Measurements from ENCODE around the gene ZNF653.
A peak's percentile ranks its signal among the peaks of the same experiment; 100 is the strongest.

ZNF653 gene, protein sequence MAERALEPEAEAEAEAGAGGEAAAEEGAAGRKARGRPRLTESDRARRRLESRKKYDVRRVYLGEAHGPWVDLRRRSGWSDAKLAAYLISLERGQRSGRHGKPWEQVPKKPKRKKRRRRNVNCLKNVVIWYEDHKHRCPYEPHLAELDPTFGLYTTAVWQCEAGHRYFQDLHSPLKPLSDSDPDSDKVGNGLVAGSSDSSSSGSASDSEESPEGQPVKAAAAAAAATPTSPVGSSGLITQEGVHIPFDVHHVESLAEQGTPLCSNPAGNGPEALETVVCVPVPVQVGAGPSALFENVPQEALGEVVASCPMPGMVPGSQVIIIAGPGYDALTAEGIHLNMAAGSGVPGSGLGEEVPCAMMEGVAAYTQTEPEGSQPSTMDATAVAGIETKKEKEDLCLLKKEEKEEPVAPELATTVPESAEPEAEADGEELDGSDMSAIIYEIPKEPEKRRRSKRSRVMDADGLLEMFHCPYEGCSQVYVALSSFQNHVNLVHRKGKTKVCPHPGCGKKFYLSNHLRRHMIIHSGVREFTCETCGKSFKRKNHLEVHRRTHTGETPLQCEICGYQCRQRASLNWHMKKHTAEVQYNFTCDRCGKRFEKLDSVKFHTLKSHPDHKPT
- total RNA-seq, result 6.7 to 11.9 reads per million in 2 experiments

DNA sequence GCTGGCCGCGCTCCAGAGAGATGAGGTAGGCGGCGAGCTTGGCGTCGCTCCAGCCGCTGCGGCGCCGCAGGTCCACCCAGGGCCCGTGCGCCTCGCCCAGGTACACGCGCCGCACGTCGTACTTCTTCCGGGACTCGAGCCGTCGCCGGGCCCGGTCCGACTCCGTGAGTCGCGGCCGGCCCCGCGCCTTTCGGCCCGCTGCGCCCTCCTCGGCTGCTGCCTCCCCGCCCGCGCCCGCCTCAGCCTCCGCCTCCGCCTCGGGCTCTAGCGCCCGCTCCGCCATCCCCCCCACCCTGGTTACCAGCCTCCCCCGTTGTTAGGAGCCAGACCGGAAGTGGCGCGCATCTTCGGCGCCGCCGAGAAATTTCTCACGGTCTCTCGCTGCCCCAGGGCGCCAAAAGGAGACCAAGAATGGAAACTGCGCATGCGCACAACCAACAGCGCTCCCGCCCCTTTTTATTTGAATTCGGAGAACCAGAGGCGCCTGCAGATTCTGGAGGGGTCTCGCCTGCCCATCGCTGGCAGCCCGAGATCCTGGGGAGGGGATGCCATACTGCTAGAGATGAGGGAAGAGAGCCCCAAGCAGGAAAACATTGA, at the start of gene ZNF653:
ZNF653 (minus strand) TSS at position 336 of the 597 bp plus-strand sequence; CDS start at position 283, 53 bp downstream.
- peak; percentile 91 for DNase-seq (ENCODE audit: low read depth)

DNA sequence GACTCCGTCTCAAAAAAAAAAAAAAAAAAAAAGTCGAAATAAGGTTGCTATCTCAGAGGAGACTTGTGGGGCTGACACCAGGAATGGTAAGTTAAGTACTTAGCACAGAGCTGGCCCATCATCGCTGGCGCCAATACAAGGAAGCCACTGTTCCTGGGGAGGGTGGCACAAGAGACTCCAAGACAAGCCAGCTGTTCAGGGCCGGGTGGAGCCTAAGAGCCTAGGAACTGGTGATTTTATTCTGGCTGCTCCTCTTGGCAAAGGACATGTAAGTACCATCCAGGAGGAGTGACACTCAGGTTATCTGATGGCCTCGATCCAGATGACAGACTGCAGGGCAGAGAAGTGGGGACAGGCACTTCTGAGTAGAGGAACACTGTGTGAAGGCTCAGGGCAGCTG, 49.6 kb upstream of the ZNF653 start:
- DNase-seq (ENCODE audit: low read depth), result no peak

DNA sequence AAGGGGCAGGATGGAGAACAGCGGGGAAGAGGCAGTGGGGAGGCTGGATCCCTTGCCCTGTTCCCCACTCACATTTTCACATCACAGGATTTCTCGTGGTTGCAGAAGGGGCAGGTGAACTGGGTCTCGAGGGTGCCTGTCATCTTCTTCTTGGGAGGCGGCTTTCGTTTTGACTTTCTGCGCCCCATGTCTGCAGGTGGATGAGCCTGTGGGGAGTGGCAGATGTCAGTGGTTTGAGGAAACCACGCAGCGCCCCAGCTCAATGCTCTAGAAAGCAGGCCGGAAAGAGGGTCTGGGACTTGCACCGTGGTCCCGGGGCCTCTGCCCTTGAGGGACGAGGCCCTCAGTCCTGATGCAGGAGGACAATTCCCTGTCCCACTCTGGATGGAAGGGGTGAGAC, 48.5 kb upstream of the ZNF653 start:
- no peak for DNase-seq (ENCODE audit: low read depth)

DNA sequence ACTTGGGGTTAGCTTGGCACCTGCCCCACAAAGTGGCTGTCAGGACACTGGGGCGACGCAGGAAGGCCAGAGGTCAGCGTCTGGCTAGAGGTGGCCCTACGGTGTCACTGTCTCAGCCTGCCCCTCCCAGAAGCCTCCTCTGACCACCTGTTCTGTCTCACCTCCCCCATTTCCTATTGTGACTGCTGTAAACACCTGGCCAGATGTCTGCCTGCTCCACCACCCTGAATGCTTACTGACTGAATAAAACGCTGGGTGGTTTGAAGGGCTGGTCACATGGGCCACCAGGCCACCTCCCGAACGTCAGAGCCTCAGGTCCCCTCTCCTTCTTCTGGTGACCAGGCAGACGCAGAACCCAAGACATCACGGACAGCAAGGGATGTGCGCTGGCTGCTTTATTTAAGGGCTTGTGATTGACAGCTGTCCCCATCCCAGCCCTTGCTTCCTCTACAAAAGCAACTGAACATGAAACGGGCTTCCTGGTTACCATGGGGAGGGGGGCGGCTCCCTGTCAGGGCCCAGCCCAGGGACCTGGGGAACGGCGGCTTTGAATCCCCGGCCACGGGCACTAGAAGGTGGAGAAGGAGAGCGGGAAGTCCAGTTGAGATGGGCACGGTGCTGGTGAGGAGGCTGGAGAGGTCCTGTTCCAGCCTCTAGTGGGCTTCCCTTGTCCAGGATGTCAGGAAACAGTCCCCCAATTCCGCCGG, 47.2 kb upstream of the ZNF653 start:
- DNase-seq (ENCODE audit: low read depth), result no peak

DNA sequence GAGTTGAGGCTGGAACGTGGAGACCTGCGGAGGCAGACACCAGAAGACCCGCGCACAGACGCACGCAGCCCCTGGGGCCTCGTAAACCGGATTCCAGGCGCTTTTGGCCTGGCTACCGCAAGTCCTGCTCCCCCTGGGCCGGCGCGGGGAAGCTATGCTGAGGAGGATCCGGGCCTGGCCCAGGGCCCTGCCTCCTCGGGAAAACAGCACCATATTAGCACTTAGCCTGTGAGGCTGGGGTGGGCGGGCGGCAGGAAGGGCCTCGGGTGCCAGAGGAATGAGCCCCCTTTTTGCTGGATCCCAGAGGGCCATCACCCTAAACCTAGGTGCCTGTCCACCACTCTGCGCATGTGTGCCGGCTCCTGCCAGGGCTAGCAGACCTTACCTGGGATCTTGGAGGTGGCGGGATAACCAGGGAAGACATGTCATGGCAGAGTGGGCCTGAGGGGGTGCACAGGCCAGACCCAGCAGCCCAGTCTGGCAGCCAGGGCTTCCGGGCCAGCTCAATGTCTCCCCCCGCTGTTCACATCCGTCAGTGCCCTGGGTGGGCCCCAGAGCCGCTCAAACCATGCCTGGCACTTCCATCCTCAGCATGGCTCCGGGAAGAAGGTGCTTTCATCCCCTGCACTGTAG, 46.1 kb upstream of the ZNF653 start:
- DNase-seq (ENCODE audit: low read depth), result no peak

DNA sequence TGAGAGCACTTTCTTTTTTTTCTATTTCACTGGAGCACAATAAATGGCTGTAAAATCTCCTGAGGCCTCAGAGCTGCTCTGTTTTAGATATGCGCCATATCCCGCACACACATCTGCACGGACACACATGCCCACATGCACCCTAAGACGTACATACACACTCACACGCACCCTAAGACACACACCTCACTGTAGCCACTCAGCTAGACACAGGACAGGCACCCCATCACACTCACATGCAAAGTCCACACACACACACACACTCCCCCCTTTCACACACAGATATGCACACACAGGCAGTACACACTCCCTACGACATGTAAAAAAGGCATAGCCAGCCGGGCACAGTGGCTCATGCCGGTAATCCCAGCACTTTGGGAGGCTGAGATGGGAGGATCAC, 44.6 kb upstream of the ZNF653 start:
- DNase-seq (ENCODE audit: low read depth), result no peak

DNA sequence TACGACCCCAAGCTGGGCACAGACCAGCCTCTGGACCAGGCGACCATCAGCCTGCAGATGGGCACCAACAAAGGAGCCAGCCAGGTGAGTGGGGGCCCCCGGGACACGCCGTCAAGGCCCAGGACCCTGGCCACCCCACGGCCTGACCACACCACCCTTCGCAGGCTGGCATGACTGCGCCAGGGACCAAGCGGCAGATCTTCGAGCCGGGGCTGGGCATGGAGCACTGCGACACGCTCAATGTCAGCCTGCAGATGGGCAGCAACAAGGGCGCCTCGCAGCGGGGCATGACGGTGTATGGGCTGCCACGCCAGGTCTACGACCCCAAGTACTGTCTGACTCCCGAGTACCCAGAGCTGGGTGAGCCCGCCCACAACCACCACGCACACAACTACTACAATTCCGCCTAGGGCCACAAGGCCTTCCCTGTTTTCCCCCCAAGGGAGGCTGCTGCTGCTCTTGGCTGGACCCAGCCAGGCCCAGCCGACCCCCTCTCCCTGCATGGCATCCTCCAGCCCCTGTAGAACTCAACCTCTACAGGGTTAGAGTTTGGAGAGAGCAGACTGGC, 43.8 kb upstream of the ZNF653 start:
- DNase-seq (ENCODE audit: low read depth), result no peak

DNA sequence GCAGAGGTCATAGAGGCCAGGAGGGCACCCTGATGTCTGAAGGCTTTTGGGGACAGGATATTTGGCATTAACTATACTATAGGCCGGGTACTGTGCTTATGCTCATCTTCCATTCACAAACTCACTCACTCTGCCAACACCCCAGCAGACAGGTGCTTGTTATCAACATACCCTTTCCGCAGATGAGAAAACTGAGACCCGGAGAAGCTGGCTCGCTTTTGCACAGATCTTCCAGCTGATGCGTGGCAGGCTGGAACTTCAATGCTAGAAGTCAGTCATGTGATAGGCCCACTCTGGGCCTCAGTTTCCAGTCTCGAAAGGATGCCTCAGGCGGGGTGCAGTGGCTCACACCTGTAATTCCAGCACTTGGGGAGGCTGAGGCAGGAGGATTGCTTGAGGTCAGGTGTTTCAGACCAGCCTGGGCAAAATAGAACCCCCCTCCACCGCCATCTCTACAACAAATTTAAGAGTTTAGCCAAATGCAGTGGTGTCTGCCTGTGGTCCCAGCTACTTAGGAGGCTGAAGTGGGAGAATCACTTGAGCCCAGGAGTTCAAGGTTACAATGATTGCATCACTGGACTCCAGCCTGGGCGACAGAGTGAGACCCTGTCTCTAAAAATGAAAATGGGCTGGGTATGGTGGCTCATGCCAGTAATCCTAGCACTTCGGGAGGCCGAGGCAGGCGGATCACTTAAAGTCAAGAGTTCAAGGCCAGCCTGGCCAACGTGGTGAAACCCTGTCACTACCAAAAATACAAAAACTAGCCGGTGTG, 42.5 kb upstream of the ZNF653 start:
- DNase-seq (ENCODE audit: low read depth), result no peak

DNA sequence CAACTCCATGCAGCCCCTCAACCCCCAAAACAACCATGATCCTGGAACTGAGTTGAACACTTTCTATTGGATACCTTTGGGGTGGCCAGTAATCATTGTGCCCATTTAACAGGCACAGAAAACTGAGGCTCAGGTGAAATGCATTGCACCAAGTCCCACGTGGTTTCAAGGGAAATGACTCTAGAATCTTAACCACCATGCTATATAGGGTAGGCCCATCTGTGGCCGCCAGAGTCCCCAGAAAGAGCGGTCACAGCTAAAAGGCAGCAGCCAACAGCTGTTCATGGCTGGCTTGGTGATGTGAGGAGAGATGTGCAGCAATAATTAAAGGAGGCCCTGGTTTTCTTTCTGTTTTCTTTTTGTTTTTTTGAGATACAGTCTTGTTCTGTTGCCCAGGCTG, 35.6 kb upstream of the ZNF653 start:
- no peak for DNase-seq (ENCODE audit: low read depth)

DNA sequence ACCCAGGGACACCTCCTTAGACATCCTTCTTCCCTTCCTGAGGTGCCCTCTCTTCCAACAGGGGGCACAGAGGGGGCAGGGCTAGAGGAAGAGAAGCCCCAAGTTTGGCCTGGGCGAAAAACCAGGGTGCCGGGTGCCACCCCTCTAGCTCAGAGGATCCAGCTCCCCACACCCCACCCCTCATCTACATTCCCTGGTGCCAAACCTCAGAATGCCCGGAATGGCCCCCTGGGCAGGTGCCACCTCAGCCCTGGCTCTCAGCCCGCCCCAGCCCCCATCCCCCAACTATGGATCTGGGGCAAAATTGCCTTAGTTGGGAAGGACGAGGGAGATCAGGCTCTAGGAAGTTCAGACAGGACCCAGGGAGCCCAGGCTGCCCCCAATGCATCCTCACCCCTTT, 35.0 kb upstream of the ZNF653 start:
- no peak for DNase-seq (ENCODE audit: low read depth)

DNA sequence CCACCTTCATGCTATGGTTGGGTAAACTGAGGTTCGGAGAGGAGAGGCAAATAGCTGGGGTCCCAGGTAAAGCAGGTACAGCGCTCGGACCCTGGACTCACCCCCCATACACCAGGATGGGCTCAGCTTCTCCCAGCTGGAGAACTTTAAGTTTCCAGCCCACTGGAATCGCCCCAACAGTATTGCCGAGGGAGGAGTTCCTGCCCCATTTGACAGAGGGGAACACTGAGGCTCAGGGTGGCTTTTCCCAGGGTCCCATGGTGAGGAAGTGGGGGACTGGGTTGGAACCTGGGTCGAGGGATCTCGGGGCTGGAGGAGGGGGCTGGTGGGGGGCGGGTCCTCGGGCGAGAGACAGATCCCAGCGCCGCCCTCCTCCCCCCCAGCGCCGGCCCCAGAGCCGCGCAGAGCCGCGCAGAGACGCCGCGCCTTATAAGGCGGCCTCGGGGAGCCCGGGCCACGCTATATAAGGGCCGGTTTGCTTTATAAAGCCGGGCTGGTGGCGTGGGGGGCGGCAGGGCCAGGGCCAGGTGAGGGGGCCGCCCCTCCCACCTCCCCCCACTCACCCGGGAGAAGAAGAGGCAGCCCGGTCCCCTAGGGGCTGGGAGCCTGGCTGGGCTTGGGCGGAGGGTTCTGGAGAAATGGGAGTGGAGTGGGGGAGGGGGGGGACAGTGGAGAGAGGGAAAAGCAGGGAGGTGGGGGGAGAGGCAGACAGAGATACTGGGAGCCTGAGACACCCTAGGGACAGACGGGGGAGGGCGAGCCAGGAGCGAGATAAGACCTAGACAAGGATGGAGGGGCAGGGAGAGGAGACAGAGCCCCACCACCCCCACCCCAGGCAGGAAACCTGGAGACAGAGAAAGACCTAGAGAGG, 34.1 kb upstream of the ZNF653 start:
- DNase-seq (ENCODE audit: low read depth), result no peak

DNA sequence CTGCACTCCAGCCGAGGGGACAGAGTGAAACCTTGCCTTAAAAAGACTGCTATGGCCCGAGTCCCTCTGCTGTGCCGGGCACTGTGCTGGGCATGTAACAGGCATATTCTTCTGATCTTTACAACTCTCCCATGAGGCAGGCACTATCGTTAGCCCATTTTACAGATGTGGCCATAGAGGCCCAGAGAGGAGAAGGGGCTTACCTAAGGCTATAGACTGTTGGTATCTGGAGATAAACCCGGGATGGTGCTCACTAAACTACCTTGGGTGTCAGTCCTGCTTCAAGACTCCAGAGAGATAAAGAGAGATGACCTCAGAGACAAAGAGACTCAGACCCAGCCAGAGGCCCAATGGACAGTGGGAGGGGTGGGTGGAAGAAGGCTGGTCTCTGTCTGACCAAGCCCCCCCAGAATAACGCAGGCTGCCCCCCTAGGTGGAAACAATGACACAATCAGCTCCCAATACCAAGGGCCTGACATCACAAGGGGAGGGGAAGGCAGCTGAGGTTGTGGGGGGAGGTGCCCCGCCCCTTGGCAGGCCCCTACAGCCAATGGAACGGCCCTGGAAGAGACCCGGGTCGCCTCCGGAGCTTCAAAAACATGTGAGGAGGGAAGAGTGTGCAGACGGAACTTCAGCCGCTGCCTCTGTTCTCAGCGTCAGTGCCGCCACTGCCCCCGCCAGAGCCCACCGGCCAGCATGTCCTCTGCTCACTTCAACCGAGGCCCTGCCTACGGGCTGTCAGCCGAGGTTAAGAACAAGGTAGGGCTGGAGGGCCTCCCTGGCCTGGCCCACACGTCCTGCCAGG, 32.8 kb upstream of the ZNF653 start, which contains the start of gene CNN1:
CNN1 (plus strand) TSS at position 620 of the 805 bp plus-strand sequence; CDS start at position 697, 77 bp downstream.
- DNase-seq (ENCODE audit: low read depth), result no peak

DNA sequence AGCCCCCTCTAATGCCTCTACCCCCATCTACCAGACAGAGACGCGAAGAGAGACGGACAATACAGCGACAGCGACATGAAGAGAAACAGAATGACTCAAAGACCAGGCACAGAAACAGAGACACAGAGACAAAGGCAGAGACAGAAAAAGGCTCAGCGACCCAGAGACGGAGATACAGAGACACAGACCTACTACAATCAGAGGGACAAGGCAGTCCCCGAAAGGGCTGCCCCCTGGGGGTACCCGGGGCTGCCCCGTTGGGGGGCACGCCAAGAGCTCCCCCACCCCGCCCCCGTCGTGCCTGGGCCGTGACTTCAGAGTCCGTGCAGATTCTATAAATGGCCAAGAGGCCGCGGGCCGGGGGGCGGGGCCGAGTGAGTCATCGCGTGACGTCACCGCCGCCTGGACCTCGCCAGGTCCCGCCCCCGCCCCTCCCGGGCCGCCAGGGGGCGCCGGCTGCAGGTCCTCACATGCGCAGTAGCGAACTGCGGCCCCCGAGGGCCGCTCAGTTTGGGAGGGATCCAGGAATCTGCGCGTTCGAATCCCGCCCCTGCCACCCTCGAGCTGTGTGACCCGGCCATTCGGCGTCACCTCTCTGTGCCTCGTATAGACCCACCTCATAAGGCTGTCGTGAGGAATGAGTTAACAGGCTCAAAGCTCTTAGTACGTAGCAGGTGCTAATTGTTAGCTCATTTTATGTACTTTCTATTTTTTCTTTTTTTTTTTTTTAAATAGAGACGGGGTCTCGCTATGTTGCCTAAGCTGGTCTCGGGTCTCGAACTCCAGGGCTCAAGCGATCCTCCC, 30.4 kb upstream of the ZNF653 start:
- DNase-seq (ENCODE audit: low read depth), result peak; percentile 69

DNA sequence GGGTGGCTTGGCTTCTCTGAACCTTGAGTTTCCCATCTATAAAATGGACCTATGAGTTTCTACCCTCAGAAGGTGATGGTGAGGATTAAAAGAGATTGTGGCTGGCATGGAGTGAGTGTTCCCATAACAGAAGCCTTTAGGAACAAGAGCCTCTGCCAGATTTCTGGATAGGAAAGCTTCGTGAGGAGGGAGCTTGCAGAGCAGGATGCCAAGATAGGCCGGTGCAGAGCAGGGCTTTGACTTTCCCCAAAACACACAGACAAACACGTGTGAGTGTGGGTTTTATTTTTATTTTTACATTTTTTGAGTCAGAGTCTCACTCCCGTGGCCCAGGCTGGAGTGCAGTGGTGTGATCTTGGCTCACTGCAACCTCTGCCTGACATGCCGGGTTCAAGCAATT, 29.3 kb upstream of the ZNF653 start:
- DNase-seq (ENCODE audit: low read depth), result no peak

DNA sequence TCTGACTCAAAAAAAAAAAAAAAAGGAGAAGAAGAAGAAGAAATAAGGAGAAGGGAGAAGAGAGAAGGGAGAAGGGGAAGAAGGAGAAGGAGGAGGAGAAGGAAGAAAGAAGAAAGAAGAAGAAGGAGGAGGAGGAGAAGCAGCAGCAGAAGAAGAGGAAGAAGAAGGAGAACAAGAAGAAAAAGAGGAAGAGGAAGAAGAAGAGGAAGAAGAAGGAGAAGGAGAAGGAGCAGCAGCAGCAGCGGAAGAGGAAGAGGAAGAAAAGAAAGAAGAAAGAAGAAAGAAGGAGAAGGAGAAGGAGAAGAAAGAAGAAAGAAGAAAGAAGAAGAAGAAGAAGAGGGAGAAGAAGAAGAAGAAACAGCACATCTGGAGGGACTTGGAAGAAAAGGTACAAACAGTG, 28.9 kb upstream of the ZNF653 start:
- no peak for DNase-seq (ENCODE audit: low read depth)

DNA sequence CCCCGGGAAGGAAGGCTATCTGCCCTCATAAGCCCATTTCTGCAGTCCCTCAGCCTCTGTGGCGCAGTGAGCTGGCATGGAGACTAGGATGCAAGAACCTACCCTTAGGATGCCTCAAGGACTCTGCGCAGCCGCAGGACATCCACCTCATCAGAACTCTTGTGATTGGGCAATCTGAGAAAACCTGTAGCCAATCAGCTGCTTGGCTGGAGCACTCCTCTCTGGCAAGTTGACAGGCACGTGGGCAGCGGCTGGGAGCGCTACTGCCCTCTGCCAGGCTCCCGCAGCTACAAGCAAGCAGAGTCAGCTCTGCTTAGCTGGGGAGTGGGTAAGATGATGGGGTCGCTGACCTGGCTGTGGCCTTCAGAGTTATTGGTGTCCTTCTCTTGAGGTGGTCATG, 24.8 kb upstream of the ZNF653 start:
- no peak for DNase-seq (ENCODE audit: low read depth)

DNA sequence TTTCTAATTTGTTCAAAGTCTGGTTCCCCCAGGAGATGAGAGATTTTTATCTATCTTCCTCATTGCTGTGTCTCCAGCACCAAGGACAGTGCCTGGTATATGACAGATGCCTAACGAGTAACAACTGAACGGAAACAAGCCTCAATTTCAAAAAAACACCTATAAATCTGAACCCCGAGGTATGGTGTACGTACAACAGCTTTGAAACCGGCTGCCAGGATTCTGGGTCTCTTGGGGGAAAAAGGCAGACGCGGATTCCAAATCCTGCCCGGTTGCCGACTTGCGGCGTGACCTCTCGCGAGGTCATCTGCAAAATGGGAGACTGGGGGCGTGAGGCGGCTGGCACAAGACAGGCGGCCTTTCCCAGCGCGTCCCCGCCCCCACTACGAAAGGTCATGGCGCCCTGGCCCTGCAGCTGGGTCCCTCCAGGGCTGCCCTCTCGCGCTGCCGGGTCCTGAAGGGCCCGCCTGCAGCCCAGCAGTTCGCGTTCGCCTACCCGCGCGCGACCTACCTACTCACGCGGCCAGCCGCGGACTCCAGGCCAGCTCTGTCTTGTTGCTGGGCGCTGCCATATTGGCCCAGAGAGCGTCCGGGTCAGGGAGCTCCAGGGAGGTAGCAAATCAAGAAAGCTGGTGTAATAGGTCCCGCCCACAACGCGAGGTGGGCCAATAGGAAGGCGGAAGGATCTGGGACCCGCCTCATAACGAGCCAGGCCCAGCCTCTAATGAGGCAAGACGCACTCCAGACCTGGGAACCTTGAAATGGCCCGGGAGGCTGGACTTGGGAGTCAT, 23.1 kb upstream of the ZNF653 start, which contains the start of gene ECSIT:
ECSIT (minus strand) TSS at position 584 of the 791 bp plus-strand sequence. CDS start 9,964 bp downstream, outside the sequence.
- DNase-seq (ENCODE audit: low read depth), result peak; percentile 87
